Inflammatory macrophage treated with lipopolysaccharide for 1 hour (primary cell): ENCODE data around the gene TBC1D28.
"Not testable (repeated sequence)": the region's sequence is repeated elsewhere in the genome, so short reads cannot be mapped to it uniquely, and the experiment has no call there.

Experiments
- DNase-seq, 2 donors: peaks; one replicate each; pipeline ENCODE4 v3.0.0-alpha.2; 2020 to 2022

TBC1D28 gene

GRCh38 chr17:18644291-18644690 lies at the start of gene TBC1D28:
Gene TBC1D28, minus strand, starts transcription at chr17:18644391. Its CDS starts 3,039 bp downstream, at chr17:18641352.
- DNase-seq: not testable (repeated sequence)

- DNase-seq: not testable (repeated sequence)
Observed at GRCh38 chr17:18682668-18683067, 38.5 kb upstream of the TBC1D28 start.

- peak; percentile 67 to 68 for DNase-seq
Observed at GRCh38 chr17:18681767-18682571, 37.8 kb upstream of the TBC1D28 start, which contains the start of gene FOXO3B. Gene FOXO3B, minus strand, starts transcription at chr17:18682314. Its CDS starts 663 bp downstream, at chr17:18681651.

- not testable (repeated sequence) for DNase-seq
Observed at GRCh38 chr17:18677381-18677780, 33.2 kb upstream of the TBC1D28 start.

- not testable (repeated sequence) for DNase-seq
Observed at GRCh38 chr17:18676928-18677327, 32.7 kb upstream of the TBC1D28 start.

GRCh38 chr17:18672395-18673227 lies 28.4 kb upstream of the TBC1D28 start:
- not testable (repeated sequence) for DNase-seq

- not testable (repeated sequence) for DNase-seq
Observed at GRCh38 chr17:18668625-18669024, 24.4 kb upstream of the TBC1D28 start.

- not testable (repeated sequence) for DNase-seq
Observed at GRCh38 chr17:18667535-18667934, 23.3 kb upstream of the TBC1D28 start.

- DNase-seq: not testable (repeated sequence)
Observed at GRCh38 chr17:18666326-18666725, 22.1 kb upstream of the TBC1D28 start.

- not testable (repeated sequence) for DNase-seq
Observed at GRCh38 chr17:18661924-18662624, 17.9 kb upstream of the TBC1D28 start.

GRCh38 chr17:18650094-18650493 lies 5.9 kb upstream of the TBC1D28 start:
- not testable (repeated sequence) for DNase-seq

- not testable (repeated sequence) for DNase-seq
Observed at GRCh38 chr17:18643124-18643523, 1.1 kb downstream of the TBC1D28 start.

GRCh38 chr17:18638357-18638756 lies 5.8 kb downstream of the TBC1D28 start:
- not testable (repeated sequence) for DNase-seq

- not testable (repeated sequence) for DNase-seq
Observed at GRCh38 chr17:18636237-18636636, 8.0 kb downstream of the TBC1D28 start.

- not testable (repeated sequence) for DNase-seq
Observed at GRCh38 chr17:18635773-18636172, 8.4 kb downstream of the TBC1D28 start.

GRCh38 chr17:18634550-18635263 lies 9.5 kb downstream of the TBC1D28 start:
- not testable (repeated sequence) for DNase-seq

GRCh38 chr17:18626152-18626870 lies 17.9 kb downstream of the TBC1D28 start:
- DNase-seq: no peak

GRCh38 chr17:18625509-18626104 lies 18.6 kb downstream of the TBC1D28 start:
- DNase-seq: peak; percentile 65 to 81

- DNase-seq: not testable (repeated sequence)
Observed at GRCh38 chr17:18624862-18625501, 19.2 kb downstream of the TBC1D28 start.

GRCh38 chr17:18617613-18618012 lies 26.6 kb downstream of the TBC1D28 start:
- DNase-seq: not testable (repeated sequence)
